ENCODE results near the gene B3GALT6.

DNA sequence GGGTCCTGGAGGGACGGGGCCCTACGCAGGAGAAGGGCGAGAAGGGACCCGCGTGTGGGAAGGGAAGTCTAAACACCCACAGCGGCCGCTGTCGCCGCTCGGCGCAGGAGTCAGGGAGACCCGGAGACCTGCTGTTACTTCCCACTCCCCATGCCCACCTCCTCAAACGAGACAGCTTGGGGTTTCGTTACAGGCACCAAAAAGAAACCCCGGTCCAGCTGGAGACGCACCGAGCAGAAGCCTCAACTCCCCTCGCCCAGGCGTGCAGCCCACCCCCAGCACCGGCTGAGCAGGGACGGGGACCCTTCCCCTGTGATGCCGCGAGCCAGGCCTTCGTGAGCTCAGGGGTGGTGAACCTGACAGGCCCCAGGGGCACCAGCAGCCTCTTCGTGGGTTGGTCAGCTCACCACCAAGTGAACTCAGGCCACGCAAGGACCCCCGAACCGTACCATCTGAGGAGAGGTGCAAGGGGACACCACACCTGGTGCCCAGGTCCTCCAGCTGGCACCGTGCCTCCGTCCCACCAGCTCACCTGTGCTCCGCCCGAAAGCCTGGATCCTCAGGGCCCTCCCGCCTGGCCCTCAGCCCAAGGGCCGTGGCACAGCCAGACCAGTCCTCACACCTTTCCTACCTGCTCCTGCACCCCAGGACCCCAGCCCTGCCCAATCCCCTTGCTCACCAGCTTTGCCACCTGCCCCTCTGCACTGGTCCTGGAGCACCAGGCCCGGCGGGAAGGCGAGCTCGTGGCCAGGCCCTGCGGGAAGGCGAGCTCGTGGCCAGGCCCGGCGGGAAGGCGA, 5.3 kb upstream of the B3GALT6 start:
- TF ChIP-seq, protein P1, sequence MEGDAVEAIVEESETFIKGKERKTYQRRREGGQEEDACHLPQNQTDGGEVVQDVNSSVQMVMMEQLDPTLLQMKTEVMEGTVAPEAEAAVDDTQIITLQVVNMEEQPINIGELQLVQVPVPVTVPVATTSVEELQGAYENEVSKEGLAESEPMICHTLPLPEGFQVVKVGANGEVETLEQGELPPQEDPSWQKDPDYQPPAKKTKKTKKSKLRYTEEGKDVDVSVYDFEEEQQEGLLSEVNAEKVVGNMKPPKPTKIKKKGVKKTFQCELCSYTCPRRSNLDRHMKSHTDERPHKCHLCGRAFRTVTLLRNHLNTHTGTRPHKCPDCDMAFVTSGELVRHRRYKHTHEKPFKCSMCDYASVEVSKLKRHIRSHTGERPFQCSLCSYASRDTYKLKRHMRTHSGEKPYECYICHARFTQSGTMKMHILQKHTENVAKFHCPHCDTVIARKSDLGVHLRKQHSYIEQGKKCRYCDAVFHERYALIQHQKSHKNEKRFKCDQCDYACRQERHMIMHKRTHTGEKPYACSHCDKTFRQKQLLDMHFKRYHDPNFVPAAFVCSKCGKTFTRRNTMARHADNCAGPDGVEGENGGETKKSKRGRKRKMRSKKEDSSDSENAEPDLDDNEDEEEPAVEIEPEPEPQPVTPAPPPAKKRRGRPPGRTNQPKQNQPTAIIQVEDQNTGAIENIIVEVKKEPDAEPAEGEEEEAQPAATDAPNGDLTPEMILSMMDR (IDR thresholded peaks at IDR 0.05) = no peak
- TF ChIP-seq EP300 (IDR thresholded peaks at IDR 0.05; ENCODE audit: low read depth) (no peak), POLR2A (IDR thresholded peaks at IDR 0.05) (no peak), POLR2AphosphoS5 (IDR thresholded peaks at IDR 0.05) (no peak)

Measured in transverse colon (tissue), 4 donors.